ENCODE measurements around the gene AQP12A. TPM values are rescaled to one million over a fixed set of nuclear protein-coding genes. Genes with fewer than 3 reads are reported as not detected.

AQP12A gene
- total RNA-seq, 1 donor = not detected

GRCh38 chr2:240713071-240713927, 21.6 kb downstream of the AQP12A start:
- no peak for DNase-seq (ENCODE audit: low read depth)
- TF ChIP-seq CTCF (IDR thresholded peaks at IDR 0.05; ENCODE audit: insufficient read depth, low read depth, low read length) = no peak
- H3K4me3 ChIP-seq (ENCODE audit: low read depth, low read length) = no peak overlapping the region

DNA sequence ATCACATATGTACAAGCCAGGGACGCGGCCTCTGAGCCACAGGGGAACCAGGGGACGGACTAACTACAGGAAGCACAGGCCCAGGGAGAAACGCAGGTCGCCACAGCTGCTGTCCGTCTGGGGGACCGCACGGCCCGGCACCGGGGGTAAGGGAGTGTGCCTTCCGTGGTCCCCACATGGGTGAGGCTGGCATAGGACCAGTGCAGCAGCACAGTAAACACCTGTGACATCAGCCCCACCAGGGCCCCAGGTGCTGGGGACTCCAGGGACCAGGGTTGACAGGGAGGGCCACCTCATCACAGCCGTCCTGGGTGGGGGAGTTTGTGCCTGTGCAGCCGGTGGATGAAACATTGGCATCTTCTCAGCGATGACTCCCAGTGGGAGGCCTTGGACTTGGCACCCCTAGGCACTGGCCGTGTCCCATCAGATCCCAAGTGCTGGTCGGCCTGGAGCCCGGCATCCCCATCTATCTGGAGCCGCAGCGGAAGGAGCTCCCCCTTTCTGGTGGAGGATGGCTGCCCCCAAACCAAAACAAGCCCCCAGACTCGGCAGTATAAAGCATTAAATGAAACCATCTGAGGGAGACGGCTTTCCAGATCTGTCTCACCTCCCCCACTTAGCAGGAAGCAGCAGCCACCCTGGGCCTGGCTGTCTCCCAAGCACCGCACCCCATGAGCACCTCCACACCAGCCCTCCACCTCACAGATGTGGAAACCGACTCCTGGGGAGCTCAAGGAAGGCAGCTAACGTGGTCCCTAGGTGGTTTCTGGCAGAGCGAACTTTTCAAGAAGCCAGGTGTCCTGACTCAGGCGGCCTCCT, 22.5 kb downstream of the AQP12A start:
- DNase-seq (ENCODE audit: low read depth) = no peak
- no peak for TF ChIP-seq CTCF (IDR thresholded peaks at IDR 0.05; ENCODE audit: insufficient read depth, low read depth, low read length)
- no peak overlapping the region for H3K4me3 ChIP-seq (ENCODE audit: low read depth, low read length)

DNA sequence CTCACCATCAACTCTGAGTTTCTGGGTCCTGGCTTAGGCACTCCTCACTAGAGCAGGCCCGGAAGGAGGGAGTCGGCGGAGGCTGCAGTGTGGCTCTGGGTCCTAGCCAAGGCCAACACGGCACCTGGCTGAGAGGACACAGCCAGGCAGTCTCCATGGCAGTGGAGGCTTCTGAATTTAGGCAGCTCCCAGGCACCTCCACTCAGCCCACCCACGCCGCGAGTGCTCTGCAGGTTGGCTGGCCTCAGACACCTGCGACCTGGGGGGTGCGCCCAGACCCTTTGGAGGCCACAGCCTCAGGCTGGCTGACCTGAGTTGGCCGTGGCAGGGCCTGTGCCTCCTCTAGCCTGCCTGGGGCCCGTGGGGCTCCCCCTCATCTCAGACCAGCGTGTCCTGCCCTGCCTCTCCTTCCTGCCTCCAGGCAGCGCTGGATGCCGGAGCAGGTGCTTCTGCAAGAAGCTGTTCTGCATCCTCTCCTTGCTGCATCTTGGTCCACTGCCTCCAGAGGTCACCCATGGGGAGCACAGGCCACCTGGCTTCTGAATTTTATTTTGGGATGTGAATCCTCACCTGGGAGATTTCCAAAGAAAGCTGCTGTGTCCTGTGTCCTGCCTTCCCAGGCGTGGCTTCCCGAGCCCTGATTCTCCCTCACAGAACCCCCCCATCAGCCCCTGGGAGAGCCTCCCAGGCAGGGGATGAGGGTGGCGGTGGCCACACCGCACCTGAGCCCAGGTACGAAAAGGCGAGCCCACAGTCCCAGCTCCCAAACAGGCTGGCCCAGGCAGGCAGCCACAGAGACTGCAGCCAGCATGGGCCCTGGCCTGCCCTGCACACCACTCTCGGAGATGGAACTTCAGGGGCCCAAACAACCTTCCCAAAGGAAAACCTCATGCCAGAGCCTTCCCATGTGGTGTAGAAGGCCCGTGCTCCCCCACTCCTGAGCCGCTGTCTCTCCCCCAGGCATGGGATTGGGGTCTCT, 23.4 kb downstream of the AQP12A start:
- DNase-seq (ENCODE audit: low read depth) = no peak
- TF ChIP-seq CTCF (IDR thresholded peaks at IDR 0.05; ENCODE audit: insufficient read depth, low read depth, low read length) = no peak
- H3K4me3 ChIP-seq (ENCODE audit: low read depth, low read length) = no peak overlapping the region

DNA sequence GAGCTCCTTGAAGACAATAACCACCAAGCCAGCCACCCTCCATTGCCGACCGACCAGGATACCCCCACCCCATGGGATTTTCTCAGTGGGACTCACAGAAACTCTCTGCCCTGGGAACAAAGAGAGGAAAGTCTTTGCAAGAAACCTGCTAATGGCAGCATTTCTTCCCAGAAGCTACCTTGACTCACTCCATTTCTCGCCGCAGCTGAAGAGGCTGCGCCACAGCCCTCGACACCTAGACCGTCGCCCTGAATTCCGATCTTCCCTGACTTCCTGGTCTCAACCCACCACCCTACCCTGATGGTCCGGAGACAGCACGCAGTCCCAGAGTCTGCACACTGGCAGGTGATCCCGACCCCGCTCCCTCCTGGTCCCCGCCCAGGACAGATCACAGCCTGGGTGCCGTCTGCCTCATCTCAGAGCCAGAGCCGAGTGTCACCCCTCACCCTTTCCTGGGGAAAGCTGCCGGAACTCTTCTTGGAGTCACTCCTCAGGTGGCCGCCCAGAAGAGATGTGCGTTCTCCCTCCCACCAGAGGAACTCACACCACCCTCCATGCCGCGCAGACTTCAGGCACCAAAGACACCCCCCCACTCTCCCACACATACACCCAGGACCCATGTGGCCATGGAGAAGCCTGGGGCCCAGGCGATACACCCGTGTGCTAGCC, 24.6 kb downstream of the AQP12A start:
- no peak for TF ChIP-seq CTCF (IDR thresholded peaks at IDR 0.05; ENCODE audit: insufficient read depth, low read depth, low read length)
- no peak overlapping the region for H3K4me3 ChIP-seq (ENCODE audit: low read depth, low read length)
- no peak for DNase-seq (ENCODE audit: low read depth)

- no peak for TF ChIP-seq CTCF (IDR thresholded peaks at IDR 0.05; ENCODE audit: insufficient read depth, low read depth, low read length)
- no peak overlapping the region for H3K4me3 ChIP-seq (ENCODE audit: low read depth, low read length)
- DNase-seq (ENCODE audit: low read depth) = no peak
Measured at GRCh38 chr2:240717181-240717641, 25.5 kb downstream of the AQP12A start.
